Measurements from ENCODE around the gene ZDHHC14. TPM values are rescaled to one million over a fixed set of nuclear protein-coding genes. Genes with fewer than 3 reads are reported as not detected.
"Not testable (repeated sequence)": the region's sequence is repeated elsewhere in the genome, so short reads cannot be mapped to it uniquely, and the experiment has no call there.

ZDHHC14 gene
- total RNA-seq, 1 experiment from 2014 or later, result 5.9 TPM

- H3K36me3 ChIP-seq, result no peaks in the 10 kb centered on the region
- H3K27ac ChIP-seq, result peak overlapping the region; percentile 38
- H3K27me3 ChIP-seq, result no peaks in the 10 kb centered on the region
- H3K9me3 ChIP-seq (replicated peaks), result no peaks in the 10 kb centered on the region; the same call in 1 of the 2 replicates
- peaks cover 22% of the 10 kb centered on the region for H3K4me1 ChIP-seq
- DNase-seq, result peak; percentile 83 to 90
- H3K4me3 ChIP-seq, result peak overlapping the region; percentile 35
These were observed 308.1 kb downstream of the ZDHHC14 start for GRCh38 chr6:157688960-157689599.

GRCh38 chr6:157689875-157690274, 308.9 kb downstream of the ZDHHC14 start:
- Histone ChIP-seq H3K27ac (no peak overlapping the region), H3K36me3 (no peaks in the 10 kb centered on the region), H3K4me1 (peaks cover 22% of the 10 kb centered on the region), H3K4me3 (no peak overlapping the region), H3K9me3 (replicated peaks) (no peaks in the 10 kb centered on the region; the same call in 1 of the 2 replicates), H3K27me3 (no peaks in the 10 kb centered on the region)
- DNase-seq, result no peak

DNA sequence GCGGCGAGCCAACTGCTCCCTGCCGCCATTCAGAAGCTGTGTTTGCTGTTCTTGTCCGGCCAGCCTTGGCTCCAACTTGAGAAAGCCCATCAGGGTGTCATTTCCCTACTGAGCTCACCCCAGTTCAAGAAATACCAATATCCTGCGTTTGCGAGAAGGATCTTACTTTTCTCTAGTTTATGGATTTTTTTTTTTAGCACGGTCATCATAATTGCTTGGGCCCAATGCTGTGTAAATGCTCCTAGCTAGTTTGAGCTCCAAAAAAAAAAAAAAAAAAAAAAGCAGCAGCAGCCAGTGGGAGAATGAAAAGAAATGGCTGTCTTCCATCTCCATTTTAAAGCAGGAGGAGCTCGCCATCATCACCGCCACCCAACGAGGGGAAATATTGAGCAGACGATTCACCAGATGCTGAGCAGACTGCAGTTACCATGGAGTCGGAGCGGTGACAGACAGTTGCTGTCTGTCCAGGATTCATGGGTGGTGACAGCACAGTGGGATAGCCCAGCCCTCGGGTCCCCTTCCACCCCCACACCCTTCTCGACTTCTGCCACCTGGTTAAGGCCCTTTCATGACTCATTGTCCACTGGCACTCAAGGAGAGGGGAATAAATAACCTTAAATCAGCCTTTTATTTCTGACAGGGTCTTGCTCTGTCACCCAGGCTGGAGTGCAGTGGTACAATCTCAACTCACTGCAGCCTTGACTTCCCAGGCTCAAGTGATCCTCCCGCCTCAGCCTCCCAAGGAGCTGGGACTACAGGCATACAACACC, 309.6 kb downstream of the ZDHHC14 start:
- no peak overlapping the region for H3K27ac ChIP-seq
- DNase-seq, result no peak
- no peaks in the 10 kb centered on the region for H3K36me3 ChIP-seq

GRCh38 chr6:157691621-157692020, 310.6 kb downstream of the ZDHHC14 start:
- not testable (repeated sequence) for H3K9me3 ChIP-seq (replicated peaks); H3K27ac ChIP-seq; DNase-seq; H3K4me1 ChIP-seq; H3K27me3 ChIP-seq; H3K4me3 ChIP-seq; H3K36me3 ChIP-seq

More for the DNA sequence above, 309.6 kb downstream of the ZDHHC14 start:
- no peaks in the 10 kb centered on the region for H3K27me3 ChIP-seq
- no peak overlapping the region for H3K4me3 ChIP-seq
- no peaks in the 10 kb centered on the region; the same call in 1 of the 2 replicates for H3K9me3 ChIP-seq (replicated peaks)
- peaks cover 16% of the 10 kb centered on the region for H3K4me1 ChIP-seq

- H3K27me3 ChIP-seq, result no peaks in the 10 kb centered on the region
- no peak overlapping the region for H3K4me3 ChIP-seq
- H3K4me1 ChIP-seq, result no peaks in the 10 kb centered on the region
- H3K36me3 ChIP-seq, result no peaks in the 10 kb centered on the region
- H3K9me3 ChIP-seq (replicated peaks), result peaks cover 4% of the 10 kb centered on the region; the same call in 1 of the 2 replicates
- H3K27ac ChIP-seq, result no peak overlapping the region
- no peak for DNase-seq
These were observed 312.9 kb downstream of the ZDHHC14 start for GRCh38 chr6:157693867-157694266.

GRCh38 chr6:157695301-157696040, 314.5 kb downstream of the ZDHHC14 start:
- Histone ChIP-seq H3K36me3 (no peaks in the 10 kb centered on the region), H3K27ac (no peak overlapping the region), H3K27me3 (no peaks in the 10 kb centered on the region), H3K9me3 (replicated peaks) (peaks cover 7% of the 10 kb centered on the region; the same call in 1 of the 2 replicates), H3K4me3 (no peak overlapping the region), H3K4me1 (no peaks in the 10 kb centered on the region)
- no peak for DNase-seq

DNA sequence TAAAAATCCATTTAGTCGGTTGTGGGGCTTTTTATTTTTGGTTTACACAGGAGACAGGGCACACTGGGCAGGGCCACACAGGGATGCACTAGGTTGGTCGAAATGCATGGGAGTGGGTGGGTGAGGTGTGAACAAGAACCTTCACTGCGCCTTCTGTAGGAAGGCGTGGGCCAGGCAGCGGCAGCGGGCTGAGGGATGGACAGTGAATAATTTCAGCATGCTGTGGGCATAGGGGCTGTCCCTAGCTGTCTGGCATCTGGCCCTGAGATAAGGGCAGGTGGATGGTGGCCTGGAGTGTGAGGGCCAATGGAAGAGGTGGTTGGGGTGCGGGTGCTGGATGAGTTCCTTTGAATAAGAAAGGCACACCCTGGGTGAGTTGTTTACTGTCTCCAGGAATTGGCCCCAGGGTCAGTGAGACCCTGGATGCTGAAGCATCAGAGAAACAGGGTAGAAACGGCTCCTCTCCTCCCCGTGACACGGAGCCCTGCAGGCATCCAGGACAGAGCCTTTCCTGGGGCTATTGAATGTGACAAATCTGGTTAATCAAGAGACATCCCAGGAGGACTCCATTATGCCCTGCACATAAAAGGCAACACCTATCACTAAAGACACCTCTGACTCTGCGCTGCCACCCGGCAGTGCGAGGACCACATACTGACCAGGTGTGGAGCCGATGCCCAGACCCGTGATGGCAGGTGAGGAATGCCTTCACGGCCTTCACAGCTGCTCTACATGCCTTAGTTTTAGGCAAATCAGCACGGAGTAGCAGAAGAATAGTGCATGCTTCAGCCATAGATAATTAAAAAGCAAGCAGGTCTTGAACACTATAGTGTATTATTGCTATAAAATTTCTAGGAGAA, 319.0 kb downstream of the ZDHHC14 start:
- Histone ChIP-seq H3K36me3 (no peaks in the 10 kb centered on the region), H3K27ac (no peak overlapping the region), H3K4me3 (no peak overlapping the region), H3K9me3 (replicated peaks) (0 out of 2 replicates have a peak, but pooled peaks cover 7% of the 10 kb centered on the region), H3K27me3 (no peaks in the 10 kb centered on the region), H3K4me1 (no peaks in the 10 kb centered on the region)
- DNase-seq, result no peak

DNA sequence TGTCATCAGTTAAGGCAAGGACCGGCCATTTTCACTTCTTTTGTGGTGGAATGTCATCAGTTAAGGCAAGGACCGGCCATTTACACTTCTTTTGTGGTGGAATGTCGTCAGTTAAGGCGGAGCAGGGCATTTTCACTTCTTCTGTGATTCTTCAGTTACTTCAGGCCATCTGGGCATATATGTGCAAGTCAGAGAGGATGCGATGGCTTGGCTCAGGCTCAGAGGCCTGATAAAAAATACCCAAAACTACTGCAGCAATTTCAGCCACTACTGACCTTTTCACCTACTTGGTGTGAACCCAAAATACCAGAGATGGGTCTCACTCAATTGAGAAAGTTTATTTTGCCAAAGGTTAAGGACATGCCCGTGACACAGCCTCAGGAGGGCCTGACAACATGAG, 325.4 kb downstream of the ZDHHC14 start:
- not testable (repeated sequence) for H3K27me3 ChIP-seq; H3K36me3 ChIP-seq; H3K27ac ChIP-seq; H3K4me3 ChIP-seq; DNase-seq; H3K9me3 ChIP-seq (replicated peaks); H3K4me1 ChIP-seq

DNA sequence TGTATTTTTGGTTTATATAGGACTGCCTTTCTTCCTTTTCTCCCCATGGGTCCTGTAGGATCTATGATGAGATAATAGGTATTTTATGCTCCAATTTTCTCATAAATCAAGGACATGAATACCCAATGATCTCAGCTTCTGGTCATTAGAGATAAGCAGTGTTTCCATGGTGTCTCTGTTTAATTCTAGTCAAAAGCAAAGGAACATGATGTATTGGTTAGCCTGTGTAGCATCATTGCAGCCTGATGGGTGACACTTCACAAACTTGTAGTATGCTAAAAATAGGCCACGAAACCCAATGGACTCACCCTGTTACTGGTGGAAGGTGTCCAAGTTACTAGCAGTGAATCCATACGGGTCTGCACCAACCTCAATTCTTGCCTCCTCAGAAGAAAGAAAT, 325.9 kb downstream of the ZDHHC14 start:
- no peaks in the 10 kb centered on the region for H3K27me3 ChIP-seq
- DNase-seq, result no peak
- H3K4me3 ChIP-seq, result no peak overlapping the region
- H3K36me3 ChIP-seq, result no peaks in the 10 kb centered on the region
- peaks cover 1% of the 10 kb centered on the region for H3K4me1 ChIP-seq
- H3K27ac ChIP-seq, result no peak overlapping the region
- 0 out of 2 replicates have a peak, but pooled peaks cover 3% of the 10 kb centered on the region for H3K9me3 ChIP-seq (replicated peaks)

- Histone ChIP-seq H3K4me1 (peaks cover 8% of the 10 kb centered on the region), H3K36me3 (no peaks in the 10 kb centered on the region)
These were observed 326.6 kb downstream of the ZDHHC14 start for GRCh38 chr6:157707576-157707975.

GRCh38 chr6:157708239-157708638, 327.2 kb downstream of the ZDHHC14 start:
- H3K4me1 ChIP-seq, result peaks cover 15% of the 10 kb centered on the region
- no peak for DNase-seq
- no peaks in the 10 kb centered on the region for H3K27me3 ChIP-seq
- no peak overlapping the region for H3K27ac ChIP-seq
- H3K4me3 ChIP-seq, result no peak overlapping the region
- 0 out of 2 replicates have a peak, but pooled peaks cover 3% of the 10 kb centered on the region for H3K9me3 ChIP-seq (replicated peaks)
- no peaks in the 10 kb centered on the region for H3K36me3 ChIP-seq

More at GRCh38 chr6:157707576-157707975, 326.6 kb downstream of the ZDHHC14 start:
- Histone ChIP-seq H3K27ac (no peak overlapping the region), H3K27me3 (no peaks in the 10 kb centered on the region), H3K9me3 (replicated peaks) (0 out of 2 replicates have a peak, but pooled peaks cover 3% of the 10 kb centered on the region), H3K4me3 (no peak overlapping the region)
- no peak for DNase-seq

GRCh38 chr6:157708933-157709332, 327.9 kb downstream of the ZDHHC14 start:
- Histone ChIP-seq H3K36me3 (no peaks in the 10 kb centered on the region), H3K4me3 (no peak overlapping the region), H3K27ac (no peak overlapping the region), H3K27me3 (no peaks in the 10 kb centered on the region), H3K4me1 (peaks cover 22% of the 10 kb centered on the region), H3K9me3 (replicated peaks) (0 out of 2 replicates have a peak, but pooled peaks cover 3% of the 10 kb centered on the region)
- no peak for DNase-seq

GRCh38 chr6:157709555-157709954, 328.6 kb downstream of the ZDHHC14 start:
- H3K36me3 ChIP-seq, result no peaks in the 10 kb centered on the region
- H3K27ac ChIP-seq, result no peak overlapping the region
- H3K4me1 ChIP-seq, result peaks cover 26% of the 10 kb centered on the region
- DNase-seq, result no peak
- no peak overlapping the region for H3K4me3 ChIP-seq
- H3K9me3 ChIP-seq (replicated peaks), result 0 out of 2 replicates have a peak, but pooled peaks cover 3% of the 10 kb centered on the region
- no peaks in the 10 kb centered on the region for H3K27me3 ChIP-seq

DNA sequence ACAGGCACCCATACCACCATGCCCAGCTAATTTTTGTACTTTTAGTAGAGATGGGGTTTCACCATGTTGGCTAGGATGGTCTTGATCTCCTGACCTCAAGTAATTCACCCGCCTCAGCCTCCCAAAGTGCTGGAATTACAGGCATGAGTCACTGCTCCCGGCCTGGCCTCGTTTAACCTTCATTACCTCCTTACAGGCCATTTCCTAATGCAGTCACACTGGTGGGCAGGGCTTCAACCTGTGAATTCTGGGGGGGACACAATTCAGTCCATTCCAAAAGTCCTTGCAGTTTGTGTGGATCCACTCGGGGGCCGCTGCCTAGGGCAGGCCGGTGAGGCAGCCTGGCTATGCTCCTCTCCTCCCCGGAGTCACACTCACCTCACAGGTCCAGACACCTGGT, 329.6 kb downstream of the ZDHHC14 start:
- Histone ChIP-seq H3K4me1 (peaks cover 34% of the 10 kb centered on the region), H3K9me3 (replicated peaks) (0 out of 2 replicates have a peak, but pooled peaks cover 3% of the 10 kb centered on the region), H3K36me3 (no peaks in the 10 kb centered on the region), H3K27me3 (no peaks in the 10 kb centered on the region), H3K27ac (no peak overlapping the region), H3K4me3 (no peak overlapping the region)
- DNase-seq, result no peak

Measured in SJCRH30 (cell line).